Uterus (tissue), 2 donors: ENCODE measurements around the gene TLE1.

Experiments used
- CTCF ChIP-seq, 4 experiments: fragments of 200-600 bp in 2 of 4; fragments of 450-650 bp in 2 of 4; sonication (generic) in 2 of 4; IDR thresholded peaks; one replicate each; pipeline ENCODE4 v1.5.1; 2016 to 2019; ENCODE audit warnings: antibody characterized with exemption in 4 of 4, mild to moderate bottlenecking in 2 of 4, moderate library complexity in 1 of 4
- POLR2A ChIP-seq, 2 donors: fragments of 450-650 bp; IDR thresholded peaks; one replicate each; pipeline ENCODE4 v1.6.1; 2016; ENCODE audit warnings: antibody characterized with exemption in 2 of 2, mild to moderate bottlenecking in 1 of 2, moderate library complexity in 1 of 2

GRCh38 chr9:81656871-81657337, 32.4 kb downstream of the TLE1 start:
- no peak for TF ChIP-seq POLR2A (IDR thresholded peaks at IDR 0.05)
- no peak for TF ChIP-seq CTCF (IDR thresholded peaks at IDR 0.05)
